GM19193 (cell line): Measurements from ENCODE around the gene PLSCR4.
A peak's percentile ranks its signal among the peaks of the same experiment; 100 is the strongest.

Experiments used
- POLR2A ChIP-seq: IDR thresholded peaks from 4 replicates; pipeline ENCODE4 v1.6.1; 2011; ENCODE audit not compliant: insufficient read depth, insufficient read length; ENCODE audit errors: extremely low read depth

The PLSCR4 gene

DNA sequence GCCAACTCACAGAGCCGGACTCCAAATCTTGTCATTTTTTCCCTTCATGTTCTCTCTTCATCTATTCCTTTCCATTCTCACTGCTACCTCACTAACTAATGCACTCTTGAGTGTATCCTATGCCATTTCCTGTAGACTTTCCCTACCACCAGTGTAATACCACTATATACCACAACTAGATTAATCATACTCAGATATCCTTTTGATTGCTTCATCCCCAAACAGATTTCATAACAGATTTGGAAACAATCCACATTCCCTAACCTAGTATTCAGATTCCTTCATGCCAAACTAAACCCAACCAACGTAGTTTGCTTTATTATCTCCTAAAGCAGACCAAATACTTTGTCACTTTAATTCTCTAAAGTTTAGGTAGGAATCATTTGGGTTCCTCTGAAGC, 87.3 kb downstream of the PLSCR4 start:
- no peak for TF ChIP-seq POLR2A

DNA sequence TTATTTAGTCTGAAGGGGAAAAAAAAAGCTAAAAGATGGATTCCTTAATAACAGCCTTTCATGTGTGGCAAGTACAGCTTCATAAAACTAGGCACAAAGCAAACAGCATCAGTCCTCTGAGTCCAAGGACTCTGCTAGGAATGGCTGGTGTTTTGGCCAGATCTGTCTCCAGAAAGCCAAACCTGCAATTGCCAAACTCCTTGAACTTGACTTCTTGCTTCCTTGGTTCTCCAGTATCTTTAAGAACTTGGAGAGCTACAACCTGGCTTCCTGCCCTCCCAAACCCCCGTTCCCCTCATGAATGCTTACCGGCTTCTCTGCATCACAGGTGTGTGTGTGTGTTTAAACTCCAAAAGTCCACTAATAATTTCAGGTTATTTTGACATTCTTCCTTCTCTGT, 88.3 kb downstream of the PLSCR4 start:
- no peak for TF ChIP-seq POLR2A

DNA sequence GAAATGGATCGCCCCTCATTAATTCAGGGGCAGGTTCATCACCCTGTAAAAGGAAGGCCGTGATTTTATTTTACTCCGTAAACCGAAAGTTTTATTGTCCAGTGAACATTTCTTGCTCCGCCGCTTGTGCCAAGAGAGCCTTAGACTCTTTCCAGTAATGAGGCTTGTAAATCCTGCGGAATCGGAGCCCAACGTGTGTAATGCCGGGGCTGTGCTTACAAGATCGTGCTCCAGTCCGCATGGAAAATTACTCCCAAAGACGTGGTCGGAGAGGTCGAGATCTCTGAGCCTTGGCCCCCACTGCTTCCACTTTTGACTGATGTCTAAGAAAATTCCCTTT, 89.3 kb downstream of the PLSCR4 start:
- TF ChIP-seq POLR2A = no peak

DNA sequence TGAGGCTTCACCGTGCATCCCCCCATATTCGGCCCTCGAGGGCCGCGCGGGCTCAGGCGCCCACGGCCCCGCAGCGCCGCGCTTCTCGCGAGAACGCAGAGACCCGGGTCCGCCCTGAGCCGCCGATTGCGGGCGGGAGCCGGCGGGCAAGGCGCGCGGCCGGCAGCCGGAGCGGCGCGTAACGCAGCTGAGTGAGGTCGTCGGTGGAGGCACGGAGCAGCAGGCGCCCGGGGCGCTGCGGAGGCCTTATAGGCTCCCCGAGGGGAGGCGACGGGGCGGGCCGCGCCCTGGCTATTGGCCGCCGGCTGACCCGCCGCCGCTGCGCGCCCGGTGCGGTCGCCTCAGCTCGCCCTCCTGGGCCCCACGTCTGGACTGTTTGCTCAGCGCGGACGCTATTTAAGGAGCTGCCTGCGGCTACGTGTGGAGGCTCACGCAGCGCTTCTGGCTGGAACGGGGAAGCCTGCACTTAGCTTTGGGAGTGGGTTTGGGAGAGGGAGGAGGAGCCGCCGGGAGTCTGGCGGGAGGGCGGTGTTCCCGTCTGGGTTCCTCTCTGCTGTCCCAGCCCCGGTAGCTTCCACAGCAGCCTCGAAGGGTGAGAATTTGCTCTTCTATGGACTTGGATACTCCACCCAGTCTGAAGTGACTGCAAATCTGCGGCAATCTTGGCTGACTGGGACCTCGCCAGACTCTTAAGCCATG, 89.8 kb downstream of the PLSCR4 start, which contains the start of gene PLOD2:
TSS of gene PLOD2 (minus strand) at position 221 of the 699 bp plus-strand sequence. CDS start at position 26, 195 bp downstream.
- TF ChIP-seq POLR2A = peak; percentile 38

DNA sequence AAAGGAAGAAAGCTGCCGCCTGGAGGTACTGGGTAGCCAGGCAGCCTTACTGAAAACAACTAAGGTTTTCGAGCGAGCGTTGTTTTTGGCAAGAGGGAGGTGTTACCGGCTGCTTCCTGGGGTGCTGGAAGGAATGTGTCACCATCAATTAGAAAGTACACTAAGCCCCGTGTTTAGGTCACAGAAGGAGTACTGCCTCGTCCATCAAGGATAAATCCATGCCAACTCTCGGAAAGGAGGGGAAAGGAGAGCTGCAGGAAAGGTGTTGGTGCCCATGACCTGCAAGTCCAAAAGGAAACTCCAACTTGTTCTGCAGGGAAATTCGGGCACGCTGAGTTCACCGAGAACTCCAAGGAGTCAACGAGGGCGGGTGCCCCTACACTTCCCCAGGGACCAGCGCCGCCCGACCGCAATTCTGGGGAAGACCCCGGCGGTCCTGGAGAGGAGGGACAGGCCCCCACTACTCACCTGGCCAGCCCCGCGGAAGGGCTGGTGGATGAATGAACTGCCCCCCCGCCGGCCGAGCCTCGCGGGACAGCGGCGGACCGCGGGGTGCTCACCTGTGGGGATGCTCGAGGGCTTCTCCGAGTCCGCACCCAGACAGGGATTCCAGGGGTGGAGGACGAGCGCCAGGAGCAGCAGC, 90.5 kb downstream of the PLSCR4 start:
- no peak for TF ChIP-seq POLR2A

DNA sequence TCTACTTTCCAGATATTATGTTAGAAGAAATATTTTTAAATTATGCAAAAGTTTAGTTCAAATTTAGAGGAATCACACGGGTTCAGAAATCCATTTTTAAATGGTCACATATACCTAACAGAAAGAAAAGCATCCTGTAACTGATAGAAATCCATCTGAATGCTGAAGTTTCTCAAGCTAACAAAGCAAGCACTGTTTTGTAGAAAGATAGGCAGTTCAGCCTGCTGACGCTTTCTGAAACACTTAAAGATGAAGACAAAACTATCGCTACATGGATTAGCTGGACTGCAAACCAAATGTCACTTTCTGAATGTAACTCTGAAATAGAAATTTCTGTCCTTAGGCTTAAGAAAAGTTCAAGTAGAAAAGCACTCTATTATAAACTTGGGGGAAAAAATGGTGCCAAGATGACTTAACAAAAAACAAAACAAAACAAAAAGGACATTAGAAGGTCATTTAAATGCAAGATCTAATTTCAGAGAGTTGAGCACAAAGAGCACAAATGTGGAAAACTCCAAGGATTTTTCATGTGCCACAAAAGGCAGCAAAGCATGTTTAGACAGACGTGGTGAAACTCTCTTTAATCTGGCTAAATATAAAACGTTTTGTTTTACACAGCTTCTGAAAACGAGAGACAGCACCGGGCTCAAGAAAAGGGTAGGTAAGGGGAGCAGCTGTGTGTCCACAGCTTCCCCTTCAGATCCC, 91.1 kb downstream of the PLSCR4 start:
- no peak for TF ChIP-seq POLR2A

DNA sequence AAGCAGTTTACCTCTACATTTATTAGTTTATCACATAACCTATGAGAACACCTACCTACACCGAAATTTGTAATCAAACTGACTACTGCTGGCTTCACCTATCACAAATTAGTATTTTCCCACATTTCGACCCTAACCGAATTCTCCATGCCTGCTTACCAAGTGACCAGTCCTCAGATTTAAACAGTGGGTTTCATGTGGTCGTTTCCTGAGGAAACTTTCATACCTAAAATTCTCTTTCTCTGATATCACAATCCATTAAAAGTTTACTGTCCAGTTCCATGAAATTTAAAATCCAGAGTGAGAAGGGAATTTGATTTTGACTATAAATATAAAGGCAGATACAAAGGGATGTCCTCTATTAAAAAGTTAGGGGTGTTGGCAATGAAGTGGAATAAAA, 91.9 kb downstream of the PLSCR4 start:
- TF ChIP-seq POLR2A = no peak

DNA sequence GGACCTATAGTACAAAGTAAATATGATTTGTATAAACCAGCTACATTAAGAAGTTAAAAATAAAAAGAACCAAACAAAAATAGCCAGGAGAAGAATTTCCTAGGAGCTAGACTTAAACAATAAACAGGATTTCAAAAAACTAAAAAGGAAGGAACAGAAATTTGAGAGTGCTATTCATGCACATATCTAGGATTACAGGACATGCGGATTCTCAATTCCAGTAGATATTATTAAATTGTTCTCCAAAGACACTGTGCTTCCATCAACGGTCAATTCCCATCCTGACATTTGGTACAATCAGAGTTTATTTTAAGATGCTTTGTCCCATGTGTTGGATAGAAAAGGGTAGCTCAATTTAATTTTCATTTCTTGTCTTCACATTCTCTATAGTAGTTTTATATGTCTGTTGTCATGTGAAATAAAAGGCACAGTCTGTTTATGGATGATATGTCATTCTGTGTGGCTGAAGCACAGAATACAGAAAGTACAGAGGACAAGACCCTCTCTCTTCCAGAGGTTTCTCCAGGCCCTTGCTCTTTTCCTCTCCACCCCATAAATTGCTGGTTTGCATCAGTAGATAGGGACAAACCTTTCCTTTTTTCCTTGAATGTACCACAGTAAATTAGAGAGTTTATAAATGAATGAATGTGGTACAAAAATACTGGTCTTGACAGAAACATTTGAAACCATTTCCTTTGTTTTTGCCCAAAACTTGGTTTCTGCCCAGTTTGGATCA, 93.4 kb downstream of the PLSCR4 start:
- no peak for TF ChIP-seq POLR2A

DNA sequence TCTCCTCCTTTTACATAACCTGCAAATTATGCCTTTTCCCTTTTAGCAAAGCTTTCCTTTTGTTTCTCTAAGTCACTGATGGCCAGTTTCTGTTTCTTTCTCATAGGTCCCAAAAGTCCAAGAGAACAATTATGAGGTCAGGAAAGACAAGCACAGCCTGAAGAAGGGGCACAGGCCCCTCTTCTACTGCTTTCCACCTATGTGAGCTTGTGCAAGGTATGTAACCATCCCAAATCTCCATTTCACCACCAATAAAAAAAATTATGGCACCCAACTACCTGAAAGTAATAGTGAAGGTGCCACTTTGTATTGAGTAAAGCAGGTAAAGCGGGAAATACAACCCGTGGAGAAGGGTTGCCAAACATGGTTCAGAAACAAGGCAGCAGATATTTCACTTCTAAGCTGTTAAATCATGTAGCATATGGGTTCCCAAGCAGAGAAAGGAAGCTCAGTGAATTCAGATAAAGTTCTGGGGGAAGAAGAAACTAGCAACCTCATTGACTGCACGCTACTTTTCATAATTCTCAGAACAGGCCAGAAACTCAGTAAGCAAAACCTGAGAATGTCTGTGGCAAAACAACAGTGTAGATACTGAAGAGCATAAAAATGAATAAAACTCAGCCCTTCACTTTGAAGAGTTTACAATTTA, 94.1 kb downstream of the PLSCR4 start:
- TF ChIP-seq POLR2A = no peak

DNA sequence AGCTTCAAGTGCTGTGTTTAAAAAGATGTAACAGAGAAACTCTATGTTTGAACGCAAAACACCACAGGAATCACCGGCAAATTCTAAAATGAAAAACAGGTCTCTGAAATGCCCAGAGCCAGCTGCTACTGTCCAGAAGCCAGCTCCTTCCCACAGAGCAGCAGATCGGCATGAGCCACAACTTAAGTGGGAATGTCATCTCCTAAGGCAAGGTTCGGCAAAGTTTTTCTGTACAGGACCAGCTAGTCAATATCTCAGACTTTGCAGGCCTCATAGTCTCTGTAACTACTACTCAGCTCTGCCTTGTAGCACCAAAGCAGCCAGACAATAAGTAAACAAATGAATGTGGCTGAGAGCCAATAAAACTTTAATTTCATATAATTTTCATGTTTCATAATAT, 94.8 kb downstream of the PLSCR4 start:
- no peak for TF ChIP-seq POLR2A

DNA sequence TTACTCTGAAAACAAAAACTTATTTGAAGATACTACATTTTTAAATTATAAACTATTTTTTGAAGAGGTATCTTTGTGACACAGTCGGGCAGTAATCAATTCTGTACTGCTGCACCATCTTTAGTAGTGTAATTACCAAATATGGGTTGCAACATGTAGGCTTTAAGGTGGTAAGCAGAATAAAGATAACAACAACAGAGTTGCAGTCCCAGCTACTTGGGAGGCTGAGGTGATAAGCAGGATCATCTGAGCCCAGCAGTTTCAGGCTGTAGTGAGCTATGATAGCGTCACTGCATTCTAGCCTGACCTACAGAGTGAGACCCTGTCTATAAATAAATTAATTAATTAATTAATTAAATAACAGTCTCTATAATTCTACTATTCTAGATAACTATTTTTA, 95.9 kb downstream of the PLSCR4 start:
- no peak for TF ChIP-seq POLR2A

DNA sequence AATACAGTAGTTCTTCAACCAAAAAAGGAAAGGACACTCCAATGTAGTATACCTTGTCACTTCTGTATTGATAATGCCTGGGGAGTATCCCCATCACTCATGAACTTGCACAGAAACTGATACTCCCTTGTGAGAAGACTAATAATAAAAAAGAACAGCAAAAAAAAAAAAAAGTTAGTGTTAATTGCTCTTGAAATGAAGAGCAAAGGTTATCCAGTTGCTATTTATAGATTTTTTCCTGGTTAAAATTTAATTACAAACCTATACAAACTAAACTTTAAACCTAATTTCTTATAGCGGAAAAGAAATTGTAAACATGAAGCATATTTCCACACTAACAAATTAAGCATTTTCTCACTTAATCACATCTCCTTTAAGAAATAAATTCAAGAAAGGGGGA, 96.6 kb downstream of the PLSCR4 start:
- no peak for TF ChIP-seq POLR2A

DNA sequence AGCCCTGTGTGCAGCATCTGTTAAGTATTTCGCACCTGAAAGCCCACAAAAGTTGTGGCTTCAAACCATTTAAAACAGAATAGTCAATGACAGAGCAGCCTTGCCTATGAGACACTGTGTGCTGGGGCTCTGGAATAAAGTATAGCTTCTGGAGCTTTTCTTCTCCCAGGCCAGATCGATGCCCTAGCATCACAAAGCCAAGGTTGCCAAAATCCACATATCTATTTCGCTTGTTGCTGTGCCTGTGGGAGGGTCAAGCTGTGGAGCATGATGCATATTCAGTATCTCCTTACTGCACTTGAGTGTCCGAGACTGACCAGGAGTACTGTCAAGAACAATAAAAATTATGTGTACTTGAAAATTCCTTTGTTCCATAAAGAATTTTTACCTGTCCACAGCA, 97.5 kb downstream of the PLSCR4 start:
- TF ChIP-seq POLR2A = no peak

DNA sequence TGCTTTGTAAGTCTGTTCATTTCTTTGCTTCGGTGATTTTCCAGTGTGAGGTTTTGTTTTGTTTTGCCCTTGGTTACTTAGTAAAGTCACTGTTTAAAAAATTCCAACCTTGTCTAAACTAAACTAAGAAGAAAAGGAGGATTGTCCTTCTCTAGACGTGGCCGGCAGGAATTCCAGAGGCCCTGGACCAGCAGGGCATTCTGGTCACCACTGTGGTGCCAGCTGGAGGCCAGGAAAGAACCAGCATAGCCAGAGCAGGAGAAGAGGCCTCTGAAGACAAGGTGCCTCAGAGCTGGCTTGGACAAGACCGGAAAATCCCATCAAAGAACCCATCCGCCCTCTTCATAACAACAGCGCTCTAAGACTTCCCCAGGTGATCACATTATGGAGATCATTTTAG, 98.1 kb downstream of the PLSCR4 start:
- TF ChIP-seq POLR2A = no peak

DNA sequence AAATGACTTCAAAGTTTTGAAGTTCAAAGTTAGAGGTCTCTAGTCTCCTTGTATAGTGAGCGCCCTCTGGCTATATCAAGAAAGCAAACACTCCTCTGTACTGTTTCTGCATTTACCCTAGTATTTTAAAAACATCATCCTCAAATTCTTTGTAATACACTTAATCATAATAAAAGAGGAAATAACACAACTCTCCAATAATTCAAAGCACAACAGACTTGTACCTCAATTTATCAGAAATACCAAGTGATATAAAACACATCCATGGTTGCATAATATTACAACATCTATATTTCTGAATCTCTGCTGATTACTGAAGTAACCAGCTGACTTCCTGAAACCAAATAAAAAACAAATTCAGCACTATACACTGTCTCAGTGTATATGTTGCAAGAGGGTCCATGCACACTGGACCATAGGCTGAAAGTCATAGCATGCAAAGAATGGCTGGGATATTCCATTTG, 102.4 kb downstream of the PLSCR4 start:
- no peak for TF ChIP-seq POLR2A
